ENCODE data around the gene ARIH1.

GRCh38 chr15:72515591-72516389, 41.7 kb downstream of the ARIH1 start:
- TF ChIP-seq POLR2A (IDR thresholded peaks at IDR 0.05) (no peak), CTCF (IDR thresholded peaks at IDR 0.05) (no peak)
